ENCODE measurements around the gene CEP97.

- TF ChIP-seq CTCF (IDR thresholded peaks at IDR 0.05), result no peak
- no peak for TF ChIP-seq ZFX (IDR thresholded peaks at IDR 0.05; ENCODE audit: borderline replicate concordance)
Measured at GRCh38 chr3:101802179-101802578, 77.8 kb downstream of the CEP97 start.
